ENCODE data around the gene KIF4A.
A peak's percentile ranks its signal among the peaks of the same experiment; 100 is the strongest.

The KIF4A gene

GRCh38 chrX:70446380-70447350 lies 156.8 kb downstream of the KIF4A start:
- H3K4me3 ChIP-seq (ENCODE audit: low read length): no peak overlapping the region
- H2AFZ ChIP-seq (ENCODE audit: low read depth, low read length): no peak overlapping the region
- TF ChIP-seq, protein P1, sequence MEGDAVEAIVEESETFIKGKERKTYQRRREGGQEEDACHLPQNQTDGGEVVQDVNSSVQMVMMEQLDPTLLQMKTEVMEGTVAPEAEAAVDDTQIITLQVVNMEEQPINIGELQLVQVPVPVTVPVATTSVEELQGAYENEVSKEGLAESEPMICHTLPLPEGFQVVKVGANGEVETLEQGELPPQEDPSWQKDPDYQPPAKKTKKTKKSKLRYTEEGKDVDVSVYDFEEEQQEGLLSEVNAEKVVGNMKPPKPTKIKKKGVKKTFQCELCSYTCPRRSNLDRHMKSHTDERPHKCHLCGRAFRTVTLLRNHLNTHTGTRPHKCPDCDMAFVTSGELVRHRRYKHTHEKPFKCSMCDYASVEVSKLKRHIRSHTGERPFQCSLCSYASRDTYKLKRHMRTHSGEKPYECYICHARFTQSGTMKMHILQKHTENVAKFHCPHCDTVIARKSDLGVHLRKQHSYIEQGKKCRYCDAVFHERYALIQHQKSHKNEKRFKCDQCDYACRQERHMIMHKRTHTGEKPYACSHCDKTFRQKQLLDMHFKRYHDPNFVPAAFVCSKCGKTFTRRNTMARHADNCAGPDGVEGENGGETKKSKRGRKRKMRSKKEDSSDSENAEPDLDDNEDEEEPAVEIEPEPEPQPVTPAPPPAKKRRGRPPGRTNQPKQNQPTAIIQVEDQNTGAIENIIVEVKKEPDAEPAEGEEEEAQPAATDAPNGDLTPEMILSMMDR (IDR thresholded peaks at IDR 0.05; ENCODE audit: low read depth, low read length): no peak
- TF ChIP-seq EZH2phosphoT487 (IDR thresholded peaks at IDR 0.05; ENCODE audit: low read depth): no peak
- H3K79me2 ChIP-seq (ENCODE audit: low read length): no peaks in the 10 kb centered on the region
- peaks cover under 1% of the 10 kb centered on the region; the same call in 1 of the 2 replicates for H3K4me1 ChIP-seq (ENCODE audit: low read length)
- H3K9me3 ChIP-seq (ENCODE audit: insufficient read depth, low read length): no peaks in the 10 kb centered on the region
- no peak overlapping the region for H3K27ac ChIP-seq (ENCODE audit: low read length)
- H3K4me2 ChIP-seq (ENCODE audit: low read length): no peak overlapping the region
- no peak overlapping the region for H3K9ac ChIP-seq (ENCODE audit: low read length)
- H3K27me3 ChIP-seq (ENCODE audit: low read depth, low read length): peaks cover 5% of the 10 kb centered on the region; the same call in 1 of the 2 replicates
- H3K36me3 ChIP-seq (replicated peaks; ENCODE audit: low read depth, low read length): no peaks in the 10 kb centered on the region
- no peaks in the 10 kb centered on the region for H4K20me1 ChIP-seq (ENCODE audit: insufficient read depth, low read length)

- Histone ChIP-seq H4K20me1 (ENCODE audit: insufficient read depth, low read length) (no peaks in the 10 kb centered on the region), H2AFZ (ENCODE audit: low read depth, low read length) (no peak overlapping the region), H3K27me3 (ENCODE audit: low read depth, low read length) (no peaks in the 10 kb centered on the region), H3K9ac (ENCODE audit: low read length) (no peak overlapping the region), H3K27ac (ENCODE audit: low read length) (no peak overlapping the region), H3K36me3 (replicated peaks; ENCODE audit: low read depth, low read length) (no peaks in the 10 kb centered on the region), H3K4me1 (ENCODE audit: low read length) (peaks cover 19% of the 10 kb centered on the region), H3K4me3 (ENCODE audit: low read length) (no peak overlapping the region), H3K4me2 (ENCODE audit: low read length) (no peak overlapping the region), H3K9me3 (ENCODE audit: insufficient read depth, low read length) (no peaks in the 10 kb centered on the region), H3K79me2 (ENCODE audit: low read length) (no peaks in the 10 kb centered on the region)
- TF ChIP-seq, protein P1 (IDR thresholded peaks at IDR 0.05; ENCODE audit: low read depth, low read length): no peak
- no peak for TF ChIP-seq EZH2phosphoT487 (IDR thresholded peaks at IDR 0.05; ENCODE audit: low read depth)
Observed at GRCh38 chrX:70449457-70449966, 159.6 kb downstream of the KIF4A start.

DNA sequence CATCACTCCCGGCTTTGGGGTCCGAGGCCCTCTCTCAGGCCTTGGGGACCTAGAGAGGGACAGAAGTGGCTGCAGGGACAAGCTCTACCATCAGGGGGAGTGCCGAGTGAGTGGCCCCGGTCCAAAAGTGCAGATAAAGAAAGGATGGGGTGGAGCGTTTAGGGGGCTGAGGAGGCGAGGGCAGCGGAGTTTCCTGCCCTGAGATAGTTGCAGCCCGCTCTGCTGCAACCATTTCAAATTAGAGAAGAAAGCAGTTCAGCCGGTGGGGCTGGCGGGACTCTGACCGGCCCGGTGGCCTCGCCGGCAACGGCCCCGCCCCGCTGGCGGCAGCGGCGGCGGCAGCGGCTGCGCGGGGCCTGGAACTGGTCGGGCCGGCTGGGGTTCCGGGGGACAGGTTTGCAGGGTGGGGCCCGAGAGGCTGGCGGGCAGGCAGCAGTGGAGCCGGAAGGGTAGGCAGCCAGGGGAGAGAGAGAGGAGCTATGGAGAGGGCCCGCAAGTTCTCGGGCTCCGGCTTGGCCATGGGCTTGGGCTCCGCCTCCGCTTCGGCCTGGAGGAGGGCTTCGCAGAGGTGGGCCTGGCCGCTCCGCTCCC lies 162.3 kb downstream of the KIF4A start:
- H3K9me3 ChIP-seq (ENCODE audit: insufficient read depth, low read length): no peaks in the 10 kb centered on the region
- H3K9ac ChIP-seq (ENCODE audit: low read length): peak overlapping the region; percentile 63
- H3K36me3 ChIP-seq (replicated peaks; ENCODE audit: low read depth, low read length): peaks cover 5% of the 10 kb centered on the region
- peak overlapping the region; percentile 82 for H3K4me3 ChIP-seq (ENCODE audit: low read length)
- no peaks in the 10 kb centered on the region for H3K79me2 ChIP-seq (ENCODE audit: low read length)
- peak overlapping the region; percentile 66 for H2AFZ ChIP-seq (ENCODE audit: low read depth, low read length)
- peak overlapping the region; percentile 91 for H3K4me2 ChIP-seq (ENCODE audit: low read length)
- H3K4me1 ChIP-seq (ENCODE audit: low read length): peaks cover 33% of the 10 kb centered on the region
- H3K27ac ChIP-seq (ENCODE audit: low read length): no peak overlapping the region
- TF ChIP-seq, protein P1 (IDR thresholded peaks at IDR 0.05; ENCODE audit: low read depth, low read length): peak; percentile 64
- TF ChIP-seq EZH2phosphoT487 (IDR thresholded peaks at IDR 0.05; ENCODE audit: low read depth): no peak
- peaks cover 9% of the 10 kb centered on the region; the same call in 1 of the 2 replicates for H4K20me1 ChIP-seq (ENCODE audit: insufficient read depth, low read length)
- H3K27me3 ChIP-seq (ENCODE audit: low read depth, low read length): no peaks in the 10 kb centered on the region
